GM18508 (cell line): ENCODE results near the gene ADRA1B.
"Not testable (repeated sequence)": the region's sequence is repeated elsewhere in the genome, so short reads cannot be mapped to it uniquely, and the experiment has no call there.

ENCODE experiments used
- ATAC-seq: cut with Tn5 transposase; IDR thresholded peaks from one replicate; pipeline ENCODE4 v1.9.1; 2021; ENCODE audit warnings: moderate number of reproducible peaks; ENCODE audit not compliant: insufficient read depth, unreplicated experiment

The ADRA1B gene

DNA sequence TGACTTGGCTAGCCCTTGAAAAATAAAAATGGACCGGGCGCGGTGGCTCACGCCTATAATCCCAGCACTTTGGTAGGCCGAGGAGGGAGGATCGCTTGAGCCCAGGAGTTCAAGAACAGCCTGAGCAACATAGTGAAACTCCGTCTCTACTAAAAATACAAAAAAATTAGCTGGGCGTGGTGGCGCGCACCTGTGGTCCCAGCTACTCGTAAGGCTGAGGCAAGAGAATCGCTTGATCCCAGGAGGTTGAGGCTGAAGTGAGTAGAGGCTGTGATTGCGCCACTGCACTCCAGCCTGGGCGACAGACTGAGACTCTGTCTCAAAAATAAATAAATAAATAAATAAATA lies 92.2 kb downstream of the ADRA1B start:
- ATAC-seq, result peak; percentile 2

- peak; percentile 98 for ATAC-seq
Measured at GRCh38 chr5:160008877-160009590, 92.8 kb downstream of the ADRA1B start, which contains the start of gene TTC1. TSS of gene TTC1 (plus strand) at chr5:160009139. CDS start at chr5:160010529, 1,390 bp downstream.

GRCh38 chr5:160009591-160009989 lies 93.3 kb downstream of the ADRA1B start:
- no peak for ATAC-seq

GRCh38 chr5:160011471-160011870 lies 95.2 kb downstream of the ADRA1B start:
- ATAC-seq, result no peak

DNA sequence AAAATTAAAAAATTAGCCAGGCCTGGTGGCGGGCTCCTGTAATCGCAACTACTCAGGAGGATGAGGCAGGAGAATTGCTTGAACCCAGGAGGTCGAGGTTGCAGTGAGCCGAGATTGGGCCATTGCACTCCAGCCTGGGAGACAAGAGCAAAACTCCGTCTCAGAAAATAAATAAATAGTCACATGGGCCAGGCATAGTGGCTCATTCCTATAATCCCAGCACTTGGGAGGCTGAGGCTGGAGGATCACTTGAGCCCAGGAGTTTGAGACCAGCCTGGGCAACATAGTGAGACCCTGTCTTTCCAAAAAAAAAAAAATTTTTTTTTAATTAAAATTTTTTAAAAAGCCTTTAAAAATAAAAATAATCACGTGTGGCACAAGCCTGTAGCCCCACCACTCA lies 97.9 kb downstream of the ADRA1B start:
- not testable (repeated sequence) for ATAC-seq

GRCh38 chr5:160018945-160019625 lies 102.8 kb downstream of the ADRA1B start:
- ATAC-seq, result no peak

GRCh38 chr5:160020266-160020770 lies 104.0 kb downstream of the ADRA1B start:
- ATAC-seq, result no peak

GRCh38 chr5:160020964-160021363 lies 104.7 kb downstream of the ADRA1B start:
- ATAC-seq, result no peak

- no peak for ATAC-seq
Measured at GRCh38 chr5:160021831-160022446, 105.7 kb downstream of the ADRA1B start.
